GM19240 (cell line): Measurements from ENCODE around the gene PLD3.
"Not testable (repeated sequence)": the region's sequence is repeated elsewhere in the genome, so short reads cannot be mapped to it uniquely, and the experiment has no call there.

Experiments
- DNase-seq: peaks from one replicate; pipeline ENCODE4 v3.0.0; 2011; ENCODE audit warnings: low spot score; ENCODE audit not compliant: insufficient read length

The PLD3 gene

GRCh38 chr19:40332669-40333068 lies 15.8 kb upstream of the PLD3 start:
- no peak for DNase-seq

- not testable (repeated sequence) for DNase-seq
These were observed 15.4 kb upstream of the PLD3 start for GRCh38 chr19:40333083-40333482.

GRCh38 chr19:40335101-40335500 lies 13.4 kb upstream of the PLD3 start:
- no peak for DNase-seq

GRCh38 chr19:40335855-40336600 lies 12.5 kb upstream of the PLD3 start:
- no peak for DNase-seq

GRCh38 chr19:40336601-40336900 lies 11.9 kb upstream of the PLD3 start:
- DNase-seq = no peak

- DNase-seq = no peak
These were observed 11.4 kb upstream of the PLD3 start for GRCh38 chr19:40337107-40337506.

- DNase-seq = no peak
These were observed 10.9 kb upstream of the PLD3 start for GRCh38 chr19:40337594-40337993.

- DNase-seq = no peak
These were observed 9.3 kb upstream of the PLD3 start for GRCh38 chr19:40339018-40339728.

- DNase-seq = no peak
These were observed 6.7 kb upstream of the PLD3 start for GRCh38 chr19:40341601-40342482.

GRCh38 chr19:40342644-40343311 lies 5.7 kb upstream of the PLD3 start:
- DNase-seq = no peak

- no peak for DNase-seq
These were observed 4.1 kb upstream of the PLD3 start for GRCh38 chr19:40344422-40344821.

GRCh38 chr19:40348961-40349507 lies 539 bp downstream of the PLD3 start:
- no peak for DNase-seq

- no peak for DNase-seq
These were observed 7.6 kb downstream of the PLD3 start for GRCh38 chr19:40355975-40356680.

- no peak for DNase-seq
These were observed 8.4 kb downstream of the PLD3 start for GRCh38 chr19:40356681-40357595.

- no peak for DNase-seq
These were observed 9.1 kb downstream of the PLD3 start for GRCh38 chr19:40357640-40358039.

- DNase-seq = peak; percentile 39
These were observed 10.3 kb downstream of the PLD3 start for GRCh38 chr19:40358773-40359172.

- DNase-seq = no peak
These were observed 11.7 kb downstream of the PLD3 start for GRCh38 chr19:40360020-40360707.

GRCh38 chr19:40360708-40361241 lies 12.3 kb downstream of the PLD3 start:
- DNase-seq = no peak

- no peak for DNase-seq
These were observed 13.7 kb downstream of the PLD3 start for GRCh38 chr19:40362160-40362559.
